Sigmoid colon (tissue), 7 donors: ENCODE data around the gene FUS. TPM values are rescaled to one million over a fixed set of nuclear protein-coding genes. Genes with fewer than 3 reads are reported as not detected.

Experiments
- DNase-seq: peaks from one replicate; pipeline ENCODE4 v3.0.0-alpha.2; 2019
- H3K27ac ChIP-seq, 4 donors: fragments of 200-600 bp; sonication (generic); one replicate each; pipeline ENCODE4 v1.5.1; 2016 to 2019; ENCODE audit warnings: mild to moderate bottlenecking in 1 of 4
- H3K27me3 ChIP-seq, 3 donors: fragments of 200-600 bp; sonication (generic); one replicate each; pipeline ENCODE4 v1.5.1; 2019; ENCODE audit warnings: mild to moderate bottlenecking in 1 of 3
- H3K36me3 ChIP-seq, 4 donors: fragments of 200-600 bp; sonication (generic); one replicate each; pipeline ENCODE4 v1.5.1; 2016 to 2019
- H3K4me1 ChIP-seq, 4 donors: fragments of 200-600 bp; sonication (generic); one replicate each; pipeline ENCODE4 v1.5.1; 2017 to 2019
- H3K4me3 ChIP-seq, 4 donors: fragments of 200-600 bp; sonication (generic); one replicate each; pipeline ENCODE4 v1.5.1; 2017 to 2019; ENCODE audit warnings: mild to moderate bottlenecking in 2 of 4, moderate library complexity in 1 of 4
- H3K9me3 ChIP-seq, 4 donors: fragments of 200-600 bp in 3 of 4; sonication (generic) in 3 of 4; one replicate each; pipeline versions ENCODE4 v1.5.1 to v1.6.1; 2013 to 2019
- EP300 ChIP-seq, 4 donors: sonication (generic); formaldehyde crosslinking; IDR thresholded peaks; one replicate each; pipeline ENCODE4 v1.6.1; 2017; ENCODE audit warnings: antibody characterized with exemption in 4 of 4
- POLR2A ChIP-seq, 2 donors: fragments of 450-650 bp; IDR thresholded peaks; one replicate each; pipeline ENCODE4 v1.6.1; 2016; ENCODE audit warnings: antibody characterized with exemption in 2 of 2, mild to moderate bottlenecking in 2 of 2, moderate library complexity in 2 of 2
- POLR2AphosphoS5 ChIP-seq, 4 donors: sonication (generic); formaldehyde crosslinking; IDR thresholded peaks; one replicate each; pipeline ENCODE4 v1.6.1; 2017; ENCODE audit warnings: antibody characterized with exemption in 4 of 4
- WGBS, 2 donors: extraction: QIAGEN DNeasy Blood & Tissue Kit; methylation state at CpG; one replicate each; pipeline ENCODE4 v1.1.7; 2013; 5-methylcytosine and 5-hydroxymethylcytosine counted together
- intact Hi-C: fragments of 100-400 bp; cut with DNase I; formaldehyde crosslinking; loops from one replicate; pipeline ENCODE4 v1.15.1; 2023
- polyA plus RNA-seq, 3 donors: library from polyadenylated mRNA; stranded (reverse); fragments of 200-250 nt; gene quantifications; one replicate each; pipeline ENCODE4 v1.2.3, GENCODE V29; 2013
- total RNA-seq, 4 donors: library from RNA; depleted of rRNA; stranded (reverse); fragments of >200 nt; gene quantifications; one replicate each; pipeline ENCODE4 v1.1.0, GENCODE V29; 2016
- TF ChIP-seq, protein P1 (sequence below), 4 experiments: fragments of 450-650 bp in 3 of 4; fragments of 200-600 bp in 1 of 4; IDR thresholded peaks; one replicate each; pipeline ENCODE4 v1.5.1; 2016 to 2019; ENCODE audit warnings: antibody characterized with exemption in 4 of 4, mild to moderate bottlenecking in 3 of 4, moderate library complexity in 2 of 4
- donor health status: healthy with polysubstance abuse.
- donor health status: Bipolar disorder and iron deficiency.
- donor health status: healthy.

Gene FUS
- total and polyA plus RNA-seq, 7 donors, result 44.1 to 262 (median 63.9) TPM

DNA sequence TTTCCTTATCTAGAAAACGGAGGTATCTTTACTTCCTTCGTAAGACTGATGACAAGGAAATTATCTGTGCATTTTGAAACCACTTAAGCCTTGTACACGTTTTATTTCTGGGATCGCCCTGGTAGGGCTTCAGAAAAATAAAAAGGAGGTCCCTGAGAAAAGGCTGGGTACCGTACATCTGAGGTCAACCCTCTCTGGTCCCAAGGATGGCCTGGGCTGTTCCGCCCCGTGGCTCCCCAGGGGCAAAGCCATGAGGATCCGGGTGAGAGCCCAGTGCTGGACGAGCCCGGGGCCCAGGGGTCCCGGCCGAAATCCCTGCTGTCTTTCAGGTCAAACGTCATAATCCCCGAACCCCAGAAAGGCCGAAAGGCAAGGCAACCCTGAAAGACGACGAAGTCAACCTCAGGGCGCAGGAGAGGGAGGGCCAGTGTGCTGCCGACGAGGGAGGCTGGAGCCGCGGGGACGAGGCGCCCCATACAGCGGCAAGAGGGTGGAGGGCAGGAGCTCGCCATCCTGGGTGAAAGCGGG, 656 bp upstream of the FUS start:
- Histone ChIP-seq H3K4me1 (peaks cover 0 to 42% (median 40%) of the 10 kb centered on the region in 4 donors), H3K9me3 (no peaks in the 10 kb centered on the region), H3K36me3 (peaks cover 10 to 21% (median 18%) of the 10 kb centered on the region in 4 donors), H3K27ac (peak overlapping the region; percentile 93 to 99 (median 98)), H3K27me3 (no peaks in the 10 kb centered on the region), H3K4me3 (peak overlapping the region; percentile 77 to 94 (median 92))
- no peak for TF ChIP-seq EP300 (IDR thresholded peaks at IDR 0.05)
- no peak for TF ChIP-seq POLR2A (IDR thresholded peaks at IDR 0.05)
- TF ChIP-seq, protein P1, sequence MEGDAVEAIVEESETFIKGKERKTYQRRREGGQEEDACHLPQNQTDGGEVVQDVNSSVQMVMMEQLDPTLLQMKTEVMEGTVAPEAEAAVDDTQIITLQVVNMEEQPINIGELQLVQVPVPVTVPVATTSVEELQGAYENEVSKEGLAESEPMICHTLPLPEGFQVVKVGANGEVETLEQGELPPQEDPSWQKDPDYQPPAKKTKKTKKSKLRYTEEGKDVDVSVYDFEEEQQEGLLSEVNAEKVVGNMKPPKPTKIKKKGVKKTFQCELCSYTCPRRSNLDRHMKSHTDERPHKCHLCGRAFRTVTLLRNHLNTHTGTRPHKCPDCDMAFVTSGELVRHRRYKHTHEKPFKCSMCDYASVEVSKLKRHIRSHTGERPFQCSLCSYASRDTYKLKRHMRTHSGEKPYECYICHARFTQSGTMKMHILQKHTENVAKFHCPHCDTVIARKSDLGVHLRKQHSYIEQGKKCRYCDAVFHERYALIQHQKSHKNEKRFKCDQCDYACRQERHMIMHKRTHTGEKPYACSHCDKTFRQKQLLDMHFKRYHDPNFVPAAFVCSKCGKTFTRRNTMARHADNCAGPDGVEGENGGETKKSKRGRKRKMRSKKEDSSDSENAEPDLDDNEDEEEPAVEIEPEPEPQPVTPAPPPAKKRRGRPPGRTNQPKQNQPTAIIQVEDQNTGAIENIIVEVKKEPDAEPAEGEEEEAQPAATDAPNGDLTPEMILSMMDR (IDR thresholded peaks at IDR 0.05), result no peak
- peak in 1 of 4 donors; percentile 26 for TF ChIP-seq POLR2AphosphoS5 (IDR thresholded peaks at IDR 0.05)
- intact Hi-C loops, result loop anchor here (5.0 kb wide), 1 partner anchor 263 kb away; the partner anchor contains the start of gene ZNF843
- WGBS, 2 donors, result 1 to 2% methylated on average over 27 of the region's 27 CpGs
- no peak for DNase-seq

DNA sequence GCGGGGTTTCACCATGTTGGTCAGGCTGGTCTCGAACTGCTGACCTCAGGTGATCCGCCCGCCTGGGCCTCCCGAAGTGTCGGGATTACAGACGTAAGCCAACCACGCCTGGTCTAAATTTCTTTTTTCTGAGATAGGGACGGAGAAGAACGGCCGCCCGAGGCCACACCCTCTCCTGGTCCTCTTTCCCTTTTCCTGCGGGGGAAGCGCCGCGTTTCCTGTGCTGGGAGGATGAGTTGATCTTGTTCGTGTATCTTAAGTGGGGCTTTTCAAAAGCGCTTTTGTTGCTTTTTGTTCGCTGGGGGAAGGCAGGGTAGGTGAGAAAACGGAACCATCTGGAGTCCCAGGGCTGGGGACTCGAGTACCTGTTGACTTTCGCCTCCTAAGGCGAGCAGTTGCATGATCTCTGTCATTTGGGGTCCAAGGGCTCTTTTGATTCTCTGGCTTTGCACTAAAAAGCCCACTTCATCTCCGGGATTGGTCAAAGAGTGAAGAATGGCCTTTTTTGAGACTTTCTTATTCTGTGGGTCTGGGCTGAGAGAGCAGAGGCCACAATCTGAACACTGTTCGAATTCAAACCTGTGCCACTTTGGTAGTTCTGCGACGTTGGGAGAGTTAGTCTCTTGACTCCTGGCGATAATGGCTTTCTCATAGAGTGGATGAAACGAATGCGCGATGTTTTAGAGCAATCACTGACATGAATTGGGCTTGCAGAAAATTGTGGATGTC, 1.3 kb downstream of the FUS start:
- Histone ChIP-seq H3K27me3 (no peaks in the 10 kb centered on the region), H3K4me1 (peaks cover 0 to 42% (median 40%) of the 10 kb centered on the region in 4 donors), H3K9me3 (no peaks in the 10 kb centered on the region), H3K4me3 (peak overlapping the region; percentile 77 to 94 (median 92)), H3K27ac (peak overlapping the region; percentile 93 to 99 (median 98)), H3K36me3 (peaks cover 27 to 40% (median 37%) of the 10 kb centered on the region in 4 donors)
- TF ChIP-seq POLR2A (IDR thresholded peaks at IDR 0.05), result no peak
- TF ChIP-seq, protein P1 (IDR thresholded peaks at IDR 0.05), result no peak
- TF ChIP-seq EP300 (IDR thresholded peaks at IDR 0.05), result no peak
- TF ChIP-seq POLR2AphosphoS5 (IDR thresholded peaks at IDR 0.05), result no peak
- 4 to 13% methylated on average over 31 of the region's 31 CpGs for WGBS, 2 donors
- intact Hi-C loops, result loop anchor here (10.0 kb wide), 1 partner anchor 694 kb away; the partner anchor contains the start of gene ZNF267
- peak; percentile 70 for DNase-seq

DNA sequence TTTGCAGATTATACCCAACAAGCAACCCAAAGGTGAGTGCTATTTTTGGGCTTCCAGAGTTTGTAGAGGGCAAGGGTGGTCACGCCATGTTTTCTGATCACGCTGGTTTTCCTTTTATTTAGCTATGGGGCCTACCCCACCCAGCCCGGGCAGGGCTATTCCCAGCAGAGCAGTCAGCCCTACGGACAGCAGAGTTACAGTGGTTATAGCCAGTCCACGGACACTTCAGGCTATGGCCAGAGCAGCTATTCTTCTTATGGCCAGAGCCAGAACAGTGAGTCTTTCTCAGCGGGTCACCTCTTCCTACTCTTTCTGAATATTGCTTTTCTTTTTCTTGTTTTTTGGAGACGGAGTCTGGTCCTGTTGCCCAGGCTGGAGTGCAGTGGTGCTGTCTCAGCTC, 2.5 kb downstream of the FUS start:
- H3K27me3 ChIP-seq, result no peaks in the 10 kb centered on the region
- TF ChIP-seq POLR2AphosphoS5 (IDR thresholded peaks at IDR 0.05) (no peak), EP300 (IDR thresholded peaks at IDR 0.05) (no peak), POLR2A (IDR thresholded peaks at IDR 0.05) (no peak)
- TF ChIP-seq, protein P1 (IDR thresholded peaks at IDR 0.05), result no peak
- peaks cover 38 to 52% (median 47%) of the 10 kb centered on the region in 4 donors for H3K36me3 ChIP-seq
- DNase-seq, result no peak
- peaks cover 0 to 46% (median 42%) of the 10 kb centered on the region in 4 donors for H3K4me1 ChIP-seq
- intact Hi-C loops, result loop anchor here (10.0 kb wide), 1 partner anchor 692 kb away; the partner anchor contains the start of gene ZNF267
- H3K27ac ChIP-seq, result peak overlapping the region in 1 of 4 donors; percentile 31
- H3K9me3 ChIP-seq, result no peaks in the 10 kb centered on the region
- WGBS, 2 donors, result 37 to 41% methylated on average over 7 of the region's 7 CpGs
- peak overlapping the region in 3 of 4 donors; percentile 91 to 94 (median 93) for H3K4me3 ChIP-seq

DNA sequence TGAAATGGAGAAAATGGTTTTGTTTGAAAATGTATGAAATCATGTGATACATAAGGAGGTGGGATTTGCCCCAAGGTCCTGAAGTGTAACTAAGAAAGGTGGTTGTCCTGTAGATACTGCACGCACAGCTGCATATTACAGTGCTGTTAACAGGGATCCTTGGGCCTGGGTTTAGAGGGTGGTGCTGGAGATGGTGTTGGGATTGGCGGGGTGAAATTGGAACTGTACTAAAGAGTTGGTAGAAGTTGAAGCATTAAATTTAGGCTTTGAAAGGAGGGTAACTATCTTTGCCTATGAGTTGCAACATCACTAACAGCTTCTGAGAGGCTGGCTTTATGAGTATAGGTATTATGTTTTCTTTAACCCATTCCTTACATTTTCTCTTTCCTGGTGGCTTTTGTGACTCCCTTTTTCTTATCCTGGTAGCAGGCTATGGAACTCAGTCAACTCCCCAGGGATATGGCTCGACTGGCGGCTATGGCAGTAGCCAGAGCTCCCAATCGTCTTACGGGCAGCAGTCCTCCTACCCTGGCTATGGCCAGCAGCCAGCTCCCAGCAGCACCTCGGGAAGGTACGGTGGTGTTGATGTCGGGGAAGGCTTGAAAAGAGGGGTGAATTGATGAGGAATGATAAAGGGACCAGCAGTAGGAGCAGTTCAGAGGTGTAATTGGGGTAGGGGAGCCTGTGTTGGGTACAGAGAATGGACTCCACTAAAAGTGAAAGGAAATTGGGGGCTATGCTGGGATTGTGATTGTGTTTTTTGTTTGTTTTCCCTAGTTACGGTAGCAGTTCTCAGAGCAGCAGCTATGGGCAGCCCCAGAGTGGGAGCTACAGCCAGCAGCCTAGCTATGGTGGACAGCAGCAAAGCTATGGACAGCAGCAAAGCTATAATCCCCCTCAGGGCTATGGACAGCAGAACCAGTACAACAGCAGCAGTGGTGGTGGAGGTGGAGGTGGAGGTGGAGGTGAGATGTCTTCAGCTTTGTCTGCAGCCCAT, 3.8 kb downstream of the FUS start:
- H3K4me3 ChIP-seq, result no peak overlapping the region
- intact Hi-C loops, result loop anchor here (10.0 kb wide), 1 partner anchor 691 kb away; the partner anchor contains the start of gene ZNF267

More for the DNA sequence above, 3.8 kb downstream of the FUS start:
- Histone ChIP-seq H3K9me3 (no peaks in the 10 kb centered on the region), H3K27ac (no peak overlapping the region), H3K4me1 (peaks cover 0 to 43% (median 40%) of the 10 kb centered on the region in 4 donors), H3K27me3 (no peaks in the 10 kb centered on the region), H3K36me3 (peaks cover 47 to 65% (median 61%) of the 10 kb centered on the region in 4 donors)
- 85 to 88% methylated on average over 10 of the region's 10 CpGs for WGBS, 2 donors
- DNase-seq, result no peak
- TF ChIP-seq, protein P1 (IDR thresholded peaks at IDR 0.05), result no peak
- TF ChIP-seq POLR2AphosphoS5 (IDR thresholded peaks at IDR 0.05), result no peak
- no peak for TF ChIP-seq EP300 (IDR thresholded peaks at IDR 0.05)
- no peak for TF ChIP-seq POLR2A (IDR thresholded peaks at IDR 0.05)
